Transverse colon (tissue), 4 donors: Measurements from ENCODE around the gene GOLGA8S. TPM values are rescaled to one million over a fixed set of nuclear protein-coding genes. Genes with fewer than 3 reads are reported as not detected.
"Not testable (repeated sequence)": the region's sequence is repeated elsewhere in the genome, so short reads cannot be mapped to it uniquely, and the experiment has no call there.

ENCODE experiments used
- DNase-seq: peaks from one replicate; pipeline ENCODE4 v3.0.0-alpha.2; 2019
- H3K27ac ChIP-seq, 4 donors: fragments of 200-600 bp; sonication (generic); 2 replicates each; pipeline ENCODE4 v1.5.1; 2016 to 2018; ENCODE audit warnings: inconsistent platforms in 4 of 4
- H3K27me3 ChIP-seq: fragments of 200-600 bp; sonication (generic); 2 replicates; pipeline ENCODE4 v1.5.1; 2017; ENCODE audit warnings: inconsistent platforms
- H3K36me3 ChIP-seq, 4 donors: fragments of 200-600 bp; sonication (generic); 2 replicates each; pipeline ENCODE4 v1.5.1; 2017 to 2019; ENCODE audit warnings: inconsistent platforms in 4 of 4
- H3K4me1 ChIP-seq, 4 donors: fragments of 200-600 bp; sonication (generic); 2 replicates each; pipeline ENCODE4 v1.5.1; 2017 to 2020; ENCODE audit warnings: inconsistent platforms in 4 of 4
- H3K4me3 ChIP-seq, 4 donors: fragments of 200-600 bp; sonication (generic); 1 replicate in 1 of 4; 2 replicates in 3 of 4; pipeline versions ENCODE4 v1.5.1 to v1.6.1; 2017 to 2019; ENCODE audit warnings: inconsistent platforms in 4 of 4
- H3K9me3 ChIP-seq, 2 donors: fragments of 200-600 bp; sonication (generic); 2 replicates each; pipeline ENCODE4 v1.5.1; 2017 to 2019; ENCODE audit warnings: inconsistent platforms in 2 of 2
- CTCF ChIP-seq, 5 experiments: fragments of 200-600 bp in 3 of 5; fragments of 450-650 bp in 2 of 5; sonication (generic) in 3 of 5; IDR thresholded peaks; 1 replicate in 2 of 5; 2 replicates in 3 of 5; pipeline ENCODE4 v1.5.1; 2016 to 2017; ENCODE audit warnings: antibody characterized with exemption in 5 of 5, inconsistent platforms in 3 of 5, mild to moderate bottlenecking in 2 of 5, moderate library complexity in 1 of 5
- EP300 ChIP-seq: sonication (generic); formaldehyde crosslinking; IDR thresholded peaks from one replicate; pipeline ENCODE4 v1.6.1; 2017; ENCODE audit warnings: antibody characterized with exemption, low read depth
- POLR2A ChIP-seq: fragments of 450-650 bp; IDR thresholded peaks from one replicate; pipeline ENCODE4 v1.6.1; 2016; ENCODE audit warnings: antibody characterized with exemption, mild to moderate bottlenecking, moderate library complexity
- POLR2AphosphoS5 ChIP-seq, 3 donors: sonication (generic); formaldehyde crosslinking; IDR thresholded peaks; one replicate each; pipeline ENCODE4 v1.6.1; 2016; ENCODE audit warnings: antibody characterized with exemption in 3 of 3
- WGBS, 2 donors: methylation state at CpG; one replicate each; pipeline ENCODE4 v1.1.5; 2018; ENCODE audit warnings: low coverage in 1 of 2; 5-methylcytosine and 5-hydroxymethylcytosine counted together
- in situ Hi-C, 4 donors: fragments of 200-750 bp; cut with MboI; loops; one replicate each; pipeline versions ENCODE4 v1.15.0 to v1.15.1; 2017; ENCODE audit warnings: low sequenced_read_pairs in 3 of 4, low pct_ligation_motif_present in 1 of 4, low pct_unique_long_range_greater_than_20kb in 1 of 4
- intact Hi-C: fragments of 100-400 bp; cut with DNase I; formaldehyde crosslinking; loops from one replicate; pipeline ENCODE4 v1.15.1; 2023; ENCODE audit warnings: low total_unique reads
- total RNA-seq, 4 donors: library from RNA; depleted of rRNA; stranded (reverse); fragments of >200 nt; gene quantifications; one replicate each; pipeline ENCODE4 v1.1.0, GENCODE V29; 2016

The GOLGA8S gene
- total RNA-seq, 4 donors from 2014 or later, result not detected

- DNase-seq, result no peak
- in situ Hi-C loops (no loop called here), intact Hi-C loops (no loop called here)
- Histone ChIP-seq H3K9me3 (no peaks in the 10 kb centered on the region), H3K4me3 (no peak overlapping the region), H3K4me1 (no peaks in the 10 kb centered on the region), H3K36me3 (no peaks in the 10 kb centered on the region), H3K27me3 (no peaks in the 10 kb centered on the region), H3K27ac (no peak overlapping the region)
- WGBS, 2 donors, result 67 to 79% methylated on average over 1 to 2 of the region's 2 CpGs
- TF ChIP-seq POLR2A, result no peak
- TF ChIP-seq POLR2AphosphoS5 (IDR thresholded peaks at IDR 0.05), result no peak
- TF ChIP-seq CTCF (IDR thresholded peaks at IDR 0.05), result no peak
- TF ChIP-seq EP300, result no peak
These were observed 47.6 kb downstream of the GOLGA8S start for GRCh38 chr15:23402140-23402539.

DNA sequence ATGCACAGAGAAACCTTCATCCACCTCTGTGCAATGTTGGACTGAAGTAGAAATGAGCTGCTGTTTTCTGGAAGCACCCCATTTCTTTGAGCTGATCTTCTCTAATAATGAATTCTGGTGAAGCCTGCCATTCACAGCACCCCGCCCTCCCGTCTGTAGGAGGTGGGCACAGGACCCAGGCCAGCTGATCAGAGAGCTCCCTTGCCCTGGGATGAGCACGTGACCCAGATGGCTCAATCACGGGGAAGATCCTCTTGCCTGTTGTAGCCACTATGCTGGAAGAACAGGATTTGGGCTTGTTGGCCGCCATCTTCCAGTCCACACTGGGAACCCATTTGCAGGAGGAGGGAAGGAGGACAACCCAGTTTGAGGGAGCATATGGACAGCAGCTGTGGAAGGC lies 48.0 kb downstream of the GOLGA8S start:
- TF ChIP-seq EP300 (no peak), POLR2A (no peak), POLR2AphosphoS5 (IDR thresholded peaks at IDR 0.05) (no peak), CTCF (IDR thresholded peaks at IDR 0.05) (no peak)
- intact Hi-C loops (no loop called here), in situ Hi-C loops (no loop called here)
- Histone ChIP-seq H3K4me3 (no peak overlapping the region), H3K36me3 (no peaks in the 10 kb centered on the region), H3K4me1 (no peaks in the 10 kb centered on the region), H3K27ac (no peak overlapping the region), H3K27me3 (no peaks in the 10 kb centered on the region), H3K9me3 (no peaks in the 10 kb centered on the region)
- WGBS, 2 donors, result 79% methylated on average over 5 of the region's 5 CpGs; no CpG with 5 or more reads in 1 of the 2 donors
- DNase-seq, result no peak

DNA sequence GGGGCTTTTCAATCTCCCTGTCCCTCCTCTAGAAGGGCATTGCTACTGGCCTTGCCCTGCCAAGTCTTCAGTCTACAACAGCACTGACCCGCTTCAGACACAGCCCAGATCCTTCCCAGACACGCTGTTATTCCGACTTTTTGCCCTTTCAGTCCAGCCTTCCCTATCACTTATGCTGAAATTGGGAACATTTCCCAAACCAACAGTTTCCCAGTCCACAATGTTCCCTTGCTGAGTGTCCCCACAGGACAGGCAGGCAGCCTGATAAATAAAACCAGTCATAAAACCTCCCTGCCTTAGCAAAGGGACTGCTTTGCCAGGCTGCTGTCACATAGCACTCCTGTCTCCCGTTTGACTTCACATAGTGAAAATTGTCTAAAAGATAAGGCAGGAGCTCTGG lies 49.0 kb downstream of the GOLGA8S start:
- WGBS, 2 donors, result 25 to 61% methylated on average over 1 to 4 of the region's 4 CpGs
- TF ChIP-seq POLR2AphosphoS5 (IDR thresholded peaks at IDR 0.05), result no peak
- TF ChIP-seq CTCF (IDR thresholded peaks at IDR 0.05), result no peak
- TF ChIP-seq EP300, result no peak
- no peak for TF ChIP-seq POLR2A
- H3K4me3 ChIP-seq, result no peak overlapping the region
- no peaks in the 10 kb centered on the region for H3K27me3 ChIP-seq
- H3K4me1 ChIP-seq, result no peaks in the 10 kb centered on the region
- DNase-seq, result no peak
- no peaks in the 10 kb centered on the region for H3K9me3 ChIP-seq
- intact Hi-C loops (no loop called here), in situ Hi-C loops (no loop called here)
- H3K27ac ChIP-seq, result no peak overlapping the region
- H3K36me3 ChIP-seq, result no peaks in the 10 kb centered on the region

DNA sequence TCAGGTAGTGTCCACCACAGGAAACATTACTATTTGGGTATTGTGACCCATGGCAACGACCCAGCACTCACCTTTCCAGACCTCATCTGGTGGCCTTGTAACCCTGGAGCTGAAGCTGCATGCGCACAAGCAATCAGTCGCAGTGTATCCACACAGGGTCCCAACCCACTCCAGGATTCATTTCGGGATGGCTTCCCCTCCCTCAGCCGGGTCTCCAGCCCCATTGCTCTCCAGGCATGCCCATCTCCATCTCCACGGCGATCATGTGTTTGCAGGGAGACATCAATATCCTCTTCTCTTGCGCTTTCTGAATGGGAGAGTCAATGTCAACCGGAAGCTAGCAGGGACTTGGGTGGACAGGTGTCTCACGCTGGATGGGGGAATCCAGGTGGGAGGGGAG lies 57.3 kb downstream of the GOLGA8S start:
- in situ Hi-C loops, result no loop called here
- Histone ChIP-seq H3K9me3 (no peaks in the 10 kb centered on the region), H3K27me3 (no peaks in the 10 kb centered on the region), H3K36me3 (no peaks in the 10 kb centered on the region), H3K4me1 (no peaks in the 10 kb centered on the region), H3K4me3 (no peak overlapping the region), H3K27ac (no peak overlapping the region)
- intact Hi-C loops, result no loop called here
- TF ChIP-seq CTCF (IDR thresholded peaks at IDR 0.05) (no peak), POLR2A (no peak), EP300 (no peak), POLR2AphosphoS5 (IDR thresholded peaks at IDR 0.05) (no peak)
- 83% methylated on average over 10 of the region's 10 CpGs; no CpG with 5 or more reads in 1 of the 2 donors for WGBS, 2 donors
- no peak for DNase-seq

GRCh38 chr15:23412881-23413600 lies 58.5 kb downstream of the GOLGA8S start:
- DNase-seq, H3K9me3 ChIP-seq, H3K36me3 ChIP-seq, H3K27ac ChIP-seq, H3K4me3 ChIP-seq, in situ Hi-C loops, H3K27me3 ChIP-seq, intact Hi-C loops, H3K4me1 ChIP-seq: not testable (repeated sequence)
- 85 to 88% methylated on average over 2 to 5 of the region's 5 CpGs for WGBS, 2 donors
